Heart left ventricle (tissue), 16 donors: ENCODE measurements around the gene ARHGEF40. TPM values are rescaled to one million over a fixed set of nuclear protein-coding genes. Genes with fewer than 3 reads are reported as not detected.
A peak's percentile ranks its signal among the peaks of the same experiment; 100 is the strongest.

Experiments used
- ATAC-seq, 4 donors: fragments of 200-7000 bp; cut with Tn5 transposase; one replicate each; pipeline ENCODE4 v1.9.1; 2020 to 2022; ENCODE audit warnings: moderate library complexity in 4 of 4, mild to moderate bottlenecking in 3 of 4, moderate number of reproducible peaks in 1 of 4
- DNase-seq, 5 donors: peaks; one replicate each; pipeline ENCODE4 v3.0.0-alpha.2; 2020
- H3K27ac ChIP-seq, 12 donors: fragments of 200-600 bp; sonication (generic) in 4 of 12; one replicate each; pipeline versions ENCODE4 v1.5.0 to v1.8.0; 2016 to 2022; ENCODE audit warnings: mild to moderate bottlenecking in 2 of 12
- H3K27me3 ChIP-seq, 9 donors: fragments of 200-600 bp; sonication (generic) in 2 of 9; one replicate each; pipeline versions ENCODE4 v1.5.1 to v1.8.0; 2016 to 2022; ENCODE audit warnings: mild to moderate bottlenecking in 3 of 9
- H3K36me3 ChIP-seq, 9 donors: fragments of 200-600 bp; sonication (generic) in 2 of 9; one replicate each; pipeline versions ENCODE4 v1.5.0 to v1.8.0; 2018 to 2022; ENCODE audit warnings: mild to moderate bottlenecking in 2 of 9
- H3K4me1 ChIP-seq, 12 donors: fragments of 200-600 bp; sonication (generic) in 4 of 12; one replicate each; pipeline versions ENCODE4 v1.5.0 to v1.8.0; 2016 to 2022; ENCODE audit warnings: mild to moderate bottlenecking in 3 of 12
- H3K4me3 ChIP-seq, 12 donors: fragments of 200-600 bp; sonication (generic) in 4 of 12; one replicate each; pipeline versions ENCODE4 v1.5.0 to v1.8.0; 2017 to 2022; ENCODE audit warnings: mild to moderate bottlenecking in 9 of 12, moderate library complexity in 4 of 12
- H3K9me3 ChIP-seq, 12 donors: fragments of 200-600 bp; sonication (generic) in 4 of 12; one replicate each; pipeline versions ENCODE4 v1.5.0 to v1.8.0; 2016 to 2022; ENCODE audit warnings: mild to moderate bottlenecking in 1 of 12
- CTCF ChIP-seq, 12 donors: fragments of 200-600 bp; sonication (generic) in 4 of 12; IDR thresholded peaks; one replicate each; pipeline versions ENCODE4 v1.5.0 to v1.8.0; 2018 to 2022; ENCODE audit warnings: antibody characterized with exemption in 12 of 12, mild to moderate bottlenecking in 5 of 12
- POLR2A ChIP-seq, 2 donors: fragments of 450-650 bp; IDR thresholded peaks; one replicate each; pipeline ENCODE4 v1.6.1; 2017; ENCODE audit warnings: antibody characterized with exemption in 2 of 2, mild to moderate bottlenecking in 2 of 2, moderate library complexity in 2 of 2
- WGBS, 4 donors: extraction: QIAGEN DNeasy Blood & Tissue Kit in 2 of 4; methylation state at CpG; one replicate each; pipeline versions ENCODE4 v1.1.5 to v1.1.7; 2013 to 2018; 5-methylcytosine and 5-hydroxymethylcytosine counted together
- intact Hi-C, 10 donors: fragments of 100-400 bp; cut with DNase I; formaldehyde crosslinking; loops; one replicate each; pipeline versions ENCODE4 v1.11.1 to v1.14.2; 2022
- polyA plus RNA-seq, 2 donors: library from polyadenylated mRNA; stranded (reverse); fragments of 200-250 nt; gene quantifications; one replicate each; pipeline ENCODE4 v1.2.3, GENCODE V29; 2013
- total RNA-seq, 9 donors: library from RNA; depleted of rRNA in 2 of 9; stranded (reverse); fragments of >200 nt in 2 of 9; fragmentation: NEBNext Ultra II Directional in 3 of 9; extraction: Animal tissue kit (Norgen Biotek cat#: 25700) in 3 of 9; gene quantifications; one replicate each; pipeline versions ENCODE4 v1.1.0 to v1.2.4, GENCODE V29; 2016 to 2023
- donor health status: ischemic (EF 13 %, LVEDD 7.1; RV severe dilation, severe dysfunction).
- donor health status: healthy with polysubstance abuse.
- donor health status: DM: no; HTN: yes; CAD: no.
- donor health status: DM: no; HTN: no; CAD: no.
- donor health status: ischemic (EF 25% LVEDD 6.9; RV normal size, moderate dysfunction).
- donor health status: ischemic (EF 25% LVEDD 5.7; RV mildly dilated, moderate dysfunction).
- donor health status: healthy.
- donor health status: DM: yes; HTN: yes; CAD: no.
- donor health status: ischemic (EF 35%, LVEDD 5.7; RV mildly dilated, moderate dysfunction).
- donor health status: nonischemic (EF 11% LVEDD 7.7; RV severe dilation, severe dysfunction).
- donor health status: DM: yes; HTN: yes; CAD: no.
- donor health status: PGD.
- donor health status: ischemic (EF 29% LVEDD 5.4; RV normal size, mild dysfunction).
- donor health status: nonischemic (EF 23%, LVEDD 6.1; RV moderate dilation, normal function).

ARHGEF40 gene
- total and polyA plus RNA-seq, 11 donors, result 15.5 to 31.5 (median 18.7) TPM

DNA sequence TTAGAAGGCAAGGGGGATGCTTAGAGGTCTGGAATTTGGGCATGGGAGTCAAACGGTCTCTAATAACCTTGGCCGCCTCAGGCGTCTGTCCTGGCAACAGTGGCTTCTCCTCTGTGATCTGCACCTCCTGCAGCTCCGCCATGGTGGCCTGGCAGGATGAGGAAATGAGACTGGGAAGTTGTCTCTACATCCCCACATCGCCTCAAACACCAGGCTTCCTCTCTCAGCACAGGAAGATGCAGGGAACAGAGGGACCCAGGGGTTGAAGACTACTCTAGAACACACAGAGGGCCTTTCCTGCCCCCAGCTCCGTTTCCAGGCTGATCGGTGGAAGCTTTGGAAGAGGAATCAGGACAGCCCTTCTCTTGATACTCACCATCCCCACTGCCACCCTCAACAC lies 46.9 kb upstream of the ARHGEF40 start:
- TF ChIP-seq CTCF (IDR thresholded peaks at IDR 0.05), result no peak
- no peak for TF ChIP-seq POLR2A (IDR thresholded peaks at IDR 0.05)
- no peaks in the 10 kb centered on the region for H3K9me3 ChIP-seq
- intact Hi-C loops, result loop anchor here in 2 of 10 donors (1.0 to 5.0 kb wide), 2 partner anchors 16 to 69 kb away; no protein-coding TSS in a partner anchor
- peaks cover 0 to 48% (median 40%) of the 10 kb centered on the region in 9 donors for H3K36me3 ChIP-seq
- DNase-seq (peak in 1 of 5 donors; percentile 43), ATAC-seq (peak in 1 of 4 donors; percentile 7)
- peak overlapping the region; percentile 82 to 100 (median 98) for H3K27ac ChIP-seq
- H3K4me3 ChIP-seq, result peak overlapping the region in 11 of 12 donors; percentile 66 to 98 (median 88)
- H3K4me1 ChIP-seq, result peaks cover 0 to 58% (median 30%) of the 10 kb centered on the region in 12 donors
- WGBS, 4 donors, result 8 to 18% (median 15%) methylated on average over 7 of the region's 7 CpGs
- H3K27me3 ChIP-seq, result peaks cover 0 to 7% (median 0%) of the 10 kb centered on the region in 9 donors

- Histone ChIP-seq H3K4me1 (peaks cover 0 to 54% (median 30%) of the 10 kb centered on the region in 12 donors), H3K4me3 (peak overlapping the region; percentile 66 to 98 (median 88)), H3K27ac (peak overlapping the region; percentile 82 to 100 (median 98)), H3K27me3 (peaks cover 0 to 7% (median 0%) of the 10 kb centered on the region in 9 donors), H3K9me3 (no peaks in the 10 kb centered on the region), H3K36me3 (peaks cover 0 to 40% (median 32%) of the 10 kb centered on the region in 9 donors)
- intact Hi-C loops, result loop anchor here in 2 of 10 donors (1.0 to 5.0 kb wide), 2 partner anchors 15 to 68 kb away; no protein-coding TSS in a partner anchor
- 11 to 19% (median 12%) methylated on average over 15 to 17 of the region's 17 CpGs for WGBS, 4 donors
- ATAC-seq, result peak in 2 of 4 donors; percentile 21
- TF ChIP-seq CTCF (IDR thresholded peaks at IDR 0.05) (no peak), POLR2A (IDR thresholded peaks at IDR 0.05) (no peak)
- DNase-seq, result peak in 1 of 5 donors; percentile 41
Measured at GRCh38 chr14:21023817-21024584, 46.1 kb upstream of the ARHGEF40 start.

GRCh38 chr14:21024585-21025370 lies 45.3 kb upstream of the ARHGEF40 start, which contains the start of gene NDRG2:
NDRG2 (minus strand) TSS chr14:21025061; CDS start chr14:21023315, 1,746 bp downstream.
- ATAC-seq (peak; percentile 70 to 90 (median 84)), DNase-seq (peak; percentile 88 to 93 (median 90))
- intact Hi-C loops, result loop anchor here in 3 of 10 donors (1.0 to 5.0 kb wide), 2 partner anchors 15 to 68 kb away; no protein-coding TSS in a partner anchor
- H3K4me3 ChIP-seq, result peak within 1 kb of the TSS; percentile 66 to 98 (median 88)
- 0 to 1% (median 1%) methylated on average over 28 to 72 of the region's 72 CpGs for WGBS, 4 donors
- H3K36me3 ChIP-seq, result peaks cover 0 to 32% (median 24%) of the 10 kb centered on the region in 9 donors
- peaks cover 0 to 49% (median 30%) of the 10 kb centered on the region in 12 donors for H3K4me1 ChIP-seq
- no peaks in the 10 kb centered on the region for H3K9me3 ChIP-seq
- H3K27ac ChIP-seq, result peak within 1 kb of the TSS; percentile 82 to 100 (median 98)
- TF ChIP-seq POLR2A (IDR thresholded peaks at IDR 0.05) (peak in 1 of 2 donors; percentile 74), CTCF (IDR thresholded peaks at IDR 0.05) (no peak)
- peaks cover 0 to 7% (median 0%) of the 10 kb centered on the region in 9 donors for H3K27me3 ChIP-seq
